AG04450 (cell line): Measurements from ENCODE around the gene GUCY2D. TPM values are rescaled to one million over a fixed set of nuclear protein-coding genes. Genes with fewer than 3 reads are reported as not detected.

Experiments used
- CTCF ChIA-PET: fragments of 300-600, 350-600 bp; formaldehyde crosslinking; extraction: SDS; loops from one replicate; lab custom pipeline; 2022; ENCODE audit warnings: antibody characterized with exemption, inconsistent platforms; lab: Charles Lee
- POLR2A ChIA-PET: fragments of 350-600 bp; formaldehyde crosslinking; extraction: SDS; loops from one replicate; lab custom pipeline; 2021; ENCODE audit warnings: antibody characterized with exemption, inconsistent platforms; lab: Yijun Ruan, JAX
- DNase-seq: peaks from one replicate; pipeline ENCODE4 v3.0.0-alpha.2; 2011; ENCODE audit warnings: low read depth, low spot score
- H3K27ac ChIP-seq: one replicate; pipeline ENCODE4 v1.5.1; 2012; ENCODE audit warnings: low read depth, low read length, control low read depth
- H3K27me3 ChIP-seq: one replicate; pipeline ENCODE4 v1.6.0; 2012; ENCODE audit warnings: low read length; ENCODE audit not compliant: control insufficient read depth, insufficient read depth
- H3K4me3 ChIP-seq: 2 replicates; pipeline ENCODE4 v1.5.1; 2011; ENCODE audit warnings: mild to moderate bottlenecking, low read depth, low read length, control low read depth
- H3K9me3 ChIP-seq: 2 replicates; pipeline ENCODE4 v1.5.1; 2012; ENCODE audit warnings: low read length; ENCODE audit not compliant: control insufficient read depth, insufficient read depth
- polyA plus RNA-seq: library from polyadenylated mRNA; depleted of rRNA; stranded (reverse); fragments of >200 nt; gene quantifications from 2 replicates; pipeline ENCODE4 v1.2.3, GENCODE V29; 2011
- TF ChIP-seq, protein P1 (sequence below): IDR thresholded peaks from 2 replicates; pipeline ENCODE4 v1.5.1; 2011; ENCODE audit warnings: low read depth, low read length, control low read depth, inconsistent platforms

The GUCY2D gene
- polyA plus RNA-seq, 1 experiment: not detected

DNA sequence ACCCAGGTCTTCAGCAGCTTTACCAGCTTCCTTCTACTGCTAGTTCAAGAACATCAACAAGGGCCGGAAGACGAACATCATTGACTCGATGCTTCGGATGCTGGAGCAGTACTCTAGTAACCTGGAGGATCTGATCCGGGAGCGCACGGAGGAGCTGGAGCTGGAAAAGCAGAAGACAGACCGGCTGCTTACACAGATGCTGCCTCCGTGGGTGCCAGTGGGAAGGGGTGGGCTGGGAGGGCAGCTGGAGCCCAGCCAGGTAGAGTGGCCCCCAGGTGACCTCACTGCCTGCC lies 12.1 kb downstream of the GUCY2D start:
- Histone ChIP-seq H3K27me3 (peaks cover 45% of the 10 kb centered on the region), H3K9me3 (peaks cover 6% of the 10 kb centered on the region; the same call in 1 of the 2 replicates), H3K4me3 (no peak overlapping the region), H3K27ac (no peak overlapping the region)
- CTCF ChIA-PET: interaction anchor here (1.0 kb wide), 1 partner anchor 24 kb away, joined by 3 read pairs; no protein-coding TSS in a partner anchor
- POLR2A ChIA-PET: no interaction called here
- DNase-seq: no peak
- TF ChIP-seq, protein P1, sequence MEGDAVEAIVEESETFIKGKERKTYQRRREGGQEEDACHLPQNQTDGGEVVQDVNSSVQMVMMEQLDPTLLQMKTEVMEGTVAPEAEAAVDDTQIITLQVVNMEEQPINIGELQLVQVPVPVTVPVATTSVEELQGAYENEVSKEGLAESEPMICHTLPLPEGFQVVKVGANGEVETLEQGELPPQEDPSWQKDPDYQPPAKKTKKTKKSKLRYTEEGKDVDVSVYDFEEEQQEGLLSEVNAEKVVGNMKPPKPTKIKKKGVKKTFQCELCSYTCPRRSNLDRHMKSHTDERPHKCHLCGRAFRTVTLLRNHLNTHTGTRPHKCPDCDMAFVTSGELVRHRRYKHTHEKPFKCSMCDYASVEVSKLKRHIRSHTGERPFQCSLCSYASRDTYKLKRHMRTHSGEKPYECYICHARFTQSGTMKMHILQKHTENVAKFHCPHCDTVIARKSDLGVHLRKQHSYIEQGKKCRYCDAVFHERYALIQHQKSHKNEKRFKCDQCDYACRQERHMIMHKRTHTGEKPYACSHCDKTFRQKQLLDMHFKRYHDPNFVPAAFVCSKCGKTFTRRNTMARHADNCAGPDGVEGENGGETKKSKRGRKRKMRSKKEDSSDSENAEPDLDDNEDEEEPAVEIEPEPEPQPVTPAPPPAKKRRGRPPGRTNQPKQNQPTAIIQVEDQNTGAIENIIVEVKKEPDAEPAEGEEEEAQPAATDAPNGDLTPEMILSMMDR: no peak

DNA sequence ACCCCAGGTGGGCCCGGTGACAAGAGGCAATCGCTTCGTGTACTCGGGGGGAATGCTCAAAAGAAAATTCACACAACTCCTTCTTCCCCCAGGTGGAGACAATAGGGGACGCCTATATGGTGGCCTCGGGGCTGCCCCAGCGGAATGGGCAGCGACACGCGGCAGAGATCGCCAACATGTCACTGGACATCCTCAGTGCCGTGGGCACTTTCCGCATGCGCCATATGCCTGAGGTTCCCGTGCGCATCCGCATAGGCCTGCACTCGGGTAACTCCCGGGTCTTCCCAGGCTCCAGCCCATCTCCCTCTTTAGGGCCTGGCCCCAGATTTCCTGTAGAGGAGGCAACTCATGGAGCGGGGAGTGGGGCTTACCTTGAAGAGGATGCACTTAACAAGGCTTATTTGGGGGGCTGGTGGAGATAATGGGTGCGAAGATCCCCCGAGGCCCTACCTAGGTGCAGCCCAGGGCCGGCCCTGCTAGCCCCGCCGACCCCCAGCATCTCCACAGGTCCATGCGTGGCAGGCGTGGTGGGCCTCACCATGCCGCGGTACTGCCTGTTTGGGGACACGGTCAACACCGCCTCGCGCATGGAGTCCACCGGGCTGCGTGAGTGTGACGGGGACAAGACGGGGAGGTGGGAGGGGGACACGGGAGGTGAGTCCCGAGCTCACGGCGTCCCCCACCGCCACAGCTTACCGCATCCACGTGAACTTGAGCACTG lies 13.0 kb downstream of the GUCY2D start:
- H3K9me3 ChIP-seq: peaks cover 6% of the 10 kb centered on the region; the same call in 1 of the 2 replicates
- peaks cover 45% of the 10 kb centered on the region for H3K27me3 ChIP-seq
- no peak overlapping the region for H3K27ac ChIP-seq
- TF ChIP-seq, protein P1: no peak
- H3K4me3 ChIP-seq: no peak overlapping the region
- ChIA-PET CTCF (no interaction called here), POLR2A (no interaction called here)
- no peak for DNase-seq

DNA sequence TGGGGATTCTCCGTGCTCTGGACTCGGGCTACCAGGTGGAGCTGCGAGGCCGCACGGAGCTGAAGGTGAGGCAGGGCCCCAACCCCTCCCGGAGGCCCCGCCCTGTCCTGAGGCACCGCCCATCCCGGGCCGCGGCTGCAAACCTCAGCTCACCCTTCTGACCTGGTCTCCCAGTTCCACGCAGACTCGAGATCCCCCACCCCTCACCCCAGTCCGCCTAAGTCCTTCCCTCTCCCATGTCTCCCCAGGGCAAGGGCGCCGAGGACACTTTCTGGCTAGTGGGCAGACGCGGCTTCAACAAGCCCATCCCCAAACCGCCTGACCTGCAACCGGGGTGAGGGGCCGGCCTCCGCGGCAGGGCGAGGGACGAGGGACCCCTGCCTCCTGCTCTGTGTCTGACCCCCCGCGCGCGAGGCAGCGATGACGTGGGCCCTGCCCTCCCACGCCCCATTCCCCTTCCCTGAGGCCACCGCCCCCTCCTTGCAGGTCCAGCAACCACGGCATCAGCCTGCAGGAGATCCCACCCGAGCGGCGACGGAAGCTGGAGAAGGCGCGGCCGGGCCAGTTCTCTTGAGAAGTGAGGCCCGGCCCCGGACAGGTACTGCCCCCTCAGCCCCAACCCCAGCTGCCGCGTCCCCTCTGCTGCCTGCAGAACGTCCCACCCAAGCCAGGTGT lies 13.7 kb downstream of the GUCY2D start:
- TF ChIP-seq, protein P1: no peak
- Histone ChIP-seq H3K27me3 (peaks cover 50% of the 10 kb centered on the region), H3K4me3 (peak overlapping the region; percentile 34; the same call in 1 of the 2 replicates), H3K27ac (no peak overlapping the region), H3K9me3 (peaks cover 6% of the 10 kb centered on the region; the same call in 1 of the 2 replicates)
- ChIA-PET POLR2A (no interaction called here), CTCF (interaction anchor here (0.6 to 1.7 kb wide), 2 partner anchors 17 to 25 kb away, joined by 5 to 8 read pairs; no protein-coding TSS in a partner anchor)
- no peak for DNase-seq

DNA sequence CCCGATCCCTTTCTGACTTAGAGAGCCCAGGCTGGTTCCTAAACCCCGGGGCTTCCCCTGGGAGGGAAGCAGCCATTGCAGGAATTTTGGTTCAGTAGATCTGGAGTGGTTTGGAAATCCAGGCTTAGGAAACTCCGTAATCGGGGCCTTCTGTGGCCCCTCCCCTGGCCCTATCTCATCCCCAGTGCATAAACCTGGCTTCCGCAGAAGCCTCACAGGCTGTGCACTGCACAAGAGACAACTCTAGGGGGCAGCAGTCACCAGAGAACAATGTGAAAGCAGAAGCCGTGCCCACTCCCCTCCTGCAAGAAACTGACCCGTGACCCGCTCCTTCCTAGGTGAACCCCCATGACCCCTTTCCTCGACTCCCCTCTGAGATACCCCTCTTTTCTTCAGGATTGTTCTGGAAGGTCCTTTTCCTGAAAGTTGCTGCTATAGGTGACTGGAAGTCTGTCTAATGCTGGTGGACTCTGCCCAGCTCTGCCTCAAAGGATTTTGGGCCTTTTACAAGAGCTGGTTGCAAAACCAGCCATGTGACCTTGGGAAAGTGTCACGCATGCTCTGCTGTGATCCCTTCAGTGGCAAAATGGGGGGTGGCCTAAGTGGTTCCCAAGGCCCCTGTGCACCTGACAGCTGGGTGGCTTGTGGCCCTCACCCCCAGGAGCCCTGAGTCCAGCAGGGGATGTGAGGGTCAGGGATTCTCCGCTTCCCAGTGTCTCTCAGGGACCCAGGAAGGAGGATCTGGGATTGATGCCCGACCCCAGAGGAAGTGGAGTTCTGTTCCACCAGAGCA lies 14.4 kb downstream of the GUCY2D start:
- Histone ChIP-seq H3K27ac (no peak overlapping the region), H3K27me3 (peaks cover 50% of the 10 kb centered on the region), H3K4me3 (no peak overlapping the region), H3K9me3 (peaks cover 6% of the 10 kb centered on the region; the same call in 1 of the 2 replicates)
- DNase-seq: no peak
- ChIA-PET POLR2A (no interaction called here), CTCF (interaction anchor here (0.6 to 2.6 kb wide), 5 partner anchors 11 to 41 kb away, joined by 3 to 12 read pairs (median 5); no protein-coding TSS in a partner anchor)
- TF ChIP-seq, protein P1: peak; percentile 49
